Measurements from ENCODE around the gene KIF20B.

KIF20B gene

DNA sequence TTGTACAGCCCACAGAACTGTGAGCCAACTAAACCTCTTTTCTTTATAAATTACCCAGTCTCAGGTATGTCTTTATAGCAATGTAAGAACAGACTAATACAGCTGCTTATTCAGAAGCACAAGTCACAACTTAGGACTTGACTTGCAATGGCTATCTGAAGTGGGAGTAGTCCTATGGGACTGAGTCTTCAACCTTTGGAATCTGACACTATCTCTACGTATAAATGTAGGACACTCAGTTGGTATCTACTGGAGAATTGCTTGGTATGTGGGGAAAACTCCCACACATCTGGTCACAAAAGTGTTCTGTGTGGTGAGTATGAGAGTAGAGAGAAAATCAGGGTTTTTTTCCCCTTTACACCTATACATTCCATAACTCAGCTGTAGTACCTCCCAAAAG lies 44.1 kb upstream of the KIF20B start:
- DNase-seq (ENCODE audit: low spot score), result no peak
- TF ChIP-seq, protein P1, sequence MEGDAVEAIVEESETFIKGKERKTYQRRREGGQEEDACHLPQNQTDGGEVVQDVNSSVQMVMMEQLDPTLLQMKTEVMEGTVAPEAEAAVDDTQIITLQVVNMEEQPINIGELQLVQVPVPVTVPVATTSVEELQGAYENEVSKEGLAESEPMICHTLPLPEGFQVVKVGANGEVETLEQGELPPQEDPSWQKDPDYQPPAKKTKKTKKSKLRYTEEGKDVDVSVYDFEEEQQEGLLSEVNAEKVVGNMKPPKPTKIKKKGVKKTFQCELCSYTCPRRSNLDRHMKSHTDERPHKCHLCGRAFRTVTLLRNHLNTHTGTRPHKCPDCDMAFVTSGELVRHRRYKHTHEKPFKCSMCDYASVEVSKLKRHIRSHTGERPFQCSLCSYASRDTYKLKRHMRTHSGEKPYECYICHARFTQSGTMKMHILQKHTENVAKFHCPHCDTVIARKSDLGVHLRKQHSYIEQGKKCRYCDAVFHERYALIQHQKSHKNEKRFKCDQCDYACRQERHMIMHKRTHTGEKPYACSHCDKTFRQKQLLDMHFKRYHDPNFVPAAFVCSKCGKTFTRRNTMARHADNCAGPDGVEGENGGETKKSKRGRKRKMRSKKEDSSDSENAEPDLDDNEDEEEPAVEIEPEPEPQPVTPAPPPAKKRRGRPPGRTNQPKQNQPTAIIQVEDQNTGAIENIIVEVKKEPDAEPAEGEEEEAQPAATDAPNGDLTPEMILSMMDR (IDR thresholded peaks at IDR 0.05; ENCODE audit: extremely low read depth, missing control alignments), result no peak

DNA sequence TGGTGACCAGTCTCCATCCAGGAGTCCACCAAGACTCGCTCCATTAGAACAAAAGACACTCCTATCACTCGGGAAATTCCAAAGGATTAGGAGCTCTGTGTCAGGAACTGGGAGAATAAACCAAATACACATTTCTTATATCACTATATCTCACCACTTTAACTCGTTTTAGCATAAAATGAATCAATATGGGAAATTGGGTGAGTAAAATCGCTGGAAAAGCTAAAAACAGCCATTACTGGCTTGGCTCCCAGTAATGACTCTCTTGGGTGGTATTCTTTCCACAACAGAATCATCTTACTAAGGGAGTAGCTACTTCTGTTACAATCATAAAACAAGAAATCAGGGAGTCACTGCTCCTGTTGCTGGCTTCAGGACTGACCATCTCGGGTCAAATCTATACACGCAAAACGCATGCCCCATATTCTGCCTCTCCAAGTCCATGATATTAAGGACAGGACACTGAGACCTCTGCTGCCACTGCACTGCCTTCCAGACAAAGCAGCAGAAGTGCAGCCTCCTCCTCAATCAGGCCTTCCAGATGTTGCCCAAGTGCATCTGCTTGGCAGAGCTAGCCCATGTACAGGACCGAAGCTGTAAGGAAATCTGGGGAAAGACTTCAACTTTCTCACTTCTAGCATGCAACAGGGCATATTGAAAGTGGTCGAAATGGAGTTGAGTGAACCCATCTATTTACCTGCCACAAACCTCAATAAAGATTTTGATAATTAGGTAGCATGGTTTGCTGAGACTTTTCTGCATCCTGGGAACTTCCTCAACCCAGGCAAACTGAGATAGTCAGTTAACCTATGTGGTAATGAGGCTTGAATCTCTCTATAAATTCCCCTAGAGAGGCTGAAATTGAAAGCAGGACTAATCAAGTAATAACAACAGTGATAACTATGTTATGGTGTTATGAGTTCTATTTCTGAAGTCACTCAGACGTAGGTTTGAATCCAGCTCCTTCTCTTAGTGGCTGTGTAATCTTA lies 42.0 kb upstream of the KIF20B start:
- no peak for DNase-seq (ENCODE audit: low spot score)
- TF ChIP-seq, protein P1 (IDR thresholded peaks at IDR 0.05; ENCODE audit: extremely low read depth, missing control alignments), result no peak

DNA sequence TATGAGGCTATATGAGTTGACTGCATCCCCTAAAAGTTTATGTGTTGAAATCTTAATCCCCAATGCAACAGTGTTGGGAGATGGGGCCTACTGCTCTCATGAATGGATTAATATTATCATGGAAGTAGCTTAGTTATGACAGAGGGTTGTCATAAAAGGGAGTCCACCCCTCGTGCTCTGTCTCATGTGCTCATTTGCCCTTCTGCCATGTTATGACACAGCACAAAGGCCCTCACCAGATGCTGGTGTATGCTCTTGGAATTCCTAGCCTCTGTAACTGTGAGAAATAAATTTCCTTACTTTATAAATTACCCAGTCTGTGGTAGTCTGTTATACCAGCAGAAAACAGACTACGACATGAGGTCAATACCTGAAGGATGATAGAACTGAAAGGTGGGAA lies 38.8 kb upstream of the KIF20B start:
- no peak for DNase-seq (ENCODE audit: low spot score)
- TF ChIP-seq, protein P1 (IDR thresholded peaks at IDR 0.05; ENCODE audit: extremely low read depth, missing control alignments), result no peak

DNA sequence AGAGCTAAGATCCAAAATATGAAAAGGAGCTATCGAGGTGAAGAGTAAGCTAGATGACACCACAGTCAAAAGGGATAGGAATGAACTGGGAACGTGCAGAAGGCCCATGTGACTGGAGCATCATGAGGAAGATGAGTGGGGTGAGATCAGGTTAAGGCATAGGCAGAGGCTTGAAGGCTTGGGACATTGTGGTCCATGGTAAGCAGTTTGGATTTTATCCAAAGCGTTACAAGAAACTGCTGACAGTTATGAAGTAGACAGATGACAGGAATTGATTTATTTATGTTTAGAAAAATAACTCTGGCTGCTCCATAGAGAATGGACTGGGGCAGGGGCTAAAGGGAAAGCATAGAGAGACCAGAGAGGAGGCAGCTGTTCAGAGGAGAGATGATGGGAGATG lies 38.2 kb upstream of the KIF20B start:
- TF ChIP-seq, protein P1 (IDR thresholded peaks at IDR 0.05; ENCODE audit: extremely low read depth, missing control alignments), result no peak

DNA sequence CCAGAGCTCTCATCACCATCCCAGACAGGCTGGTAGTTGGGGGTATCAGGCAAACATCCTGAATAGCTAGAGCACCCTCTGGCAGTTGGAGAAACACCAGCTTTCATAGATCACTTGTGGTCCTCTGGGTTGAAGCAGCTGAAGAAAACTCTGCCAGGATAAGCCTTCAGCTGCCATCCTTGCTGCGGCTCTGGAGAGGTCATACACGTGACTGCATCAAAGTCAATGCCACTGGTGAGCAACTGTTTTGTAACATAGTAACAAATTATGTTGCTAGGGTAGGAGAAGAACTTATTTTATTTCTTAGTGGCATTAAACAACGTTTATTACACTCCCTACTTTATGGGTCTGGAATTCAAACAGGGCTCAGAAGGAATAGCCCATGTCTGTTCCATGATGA lies 37.2 kb upstream of the KIF20B start:
- TF ChIP-seq, protein P1 (IDR thresholded peaks at IDR 0.05; ENCODE audit: extremely low read depth, missing control alignments), result no peak
- DNase-seq (ENCODE audit: low spot score), result no peak

More for the DNA sequence above, 38.2 kb upstream of the KIF20B start:
- DNase-seq (ENCODE audit: low spot score), result no peak

DNA sequence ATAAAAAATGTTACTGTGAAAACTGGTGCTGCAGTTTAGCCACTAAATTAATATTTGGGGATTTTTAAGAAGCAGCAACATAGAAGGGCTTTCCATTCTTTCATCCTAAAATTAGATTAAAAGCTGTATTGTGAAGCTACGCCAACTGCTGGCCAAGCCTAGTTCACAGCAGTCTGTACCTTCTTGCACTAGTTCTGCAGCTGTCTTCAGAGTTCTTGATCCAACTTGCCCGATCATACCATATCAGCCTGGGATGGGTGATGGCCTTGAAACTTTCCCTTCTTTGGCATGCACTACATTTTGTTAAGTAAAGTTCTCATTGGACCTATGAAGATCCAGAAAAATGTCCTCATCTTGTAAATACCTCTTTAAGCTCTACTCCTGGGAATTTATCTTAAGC lies 36.1 kb upstream of the KIF20B start:
- TF ChIP-seq, protein P1 (IDR thresholded peaks at IDR 0.05; ENCODE audit: extremely low read depth, missing control alignments), result no peak
- DNase-seq (ENCODE audit: low spot score), result no peak

DNA sequence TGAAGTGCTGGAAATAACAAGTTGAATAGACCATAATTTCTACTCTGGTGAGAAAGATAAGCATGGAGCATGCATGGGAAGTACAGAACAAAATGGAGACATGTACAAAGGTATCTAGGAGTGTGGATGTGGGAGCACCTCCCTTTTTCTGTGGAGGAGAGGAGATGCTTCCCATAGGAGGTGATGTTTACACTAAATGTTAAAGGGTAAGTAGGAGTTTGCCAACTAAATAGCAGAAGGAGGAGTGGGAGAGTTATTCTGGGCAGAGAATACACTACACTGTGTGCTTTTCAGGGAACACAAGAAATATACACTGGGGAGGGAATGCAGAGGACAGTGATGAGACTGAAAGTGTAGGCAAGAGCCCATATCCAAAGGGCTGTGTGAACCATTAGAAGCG lies 35.3 kb upstream of the KIF20B start:
- no peak for DNase-seq (ENCODE audit: low spot score)
- TF ChIP-seq, protein P1 (IDR thresholded peaks at IDR 0.05; ENCODE audit: extremely low read depth, missing control alignments), result no peak

Measured in GM20000 (cell line).